ENCODE results near the gene AKR1B15. TPM values are rescaled to one million over a fixed set of nuclear protein-coding genes. Genes with fewer than 3 reads are reported as not detected.

Gene AKR1B15
- total and polyA plus RNA-seq, 9 of the 15 experiments (the other 6 are each of a cell fraction or from before 2014, with no cell fraction given), result not detected

- TF ChIP-seq NR4A1 (CRISPR knock-in tag; IDR thresholded peaks at IDR 0.05), result no peak
- no peak for TF ChIP-seq NR4A1 (tag; IDR thresholded peaks at IDR 0.05)
- no peak for TF ChIP-seq EWSR1 (IDR thresholded peaks at IDR 0.05; ENCODE audit: borderline replicate concordance, low read depth, partially characterized antibody)
- no peak for TF ChIP-seq MBD1 (CRISPR knock-in tag; IDR thresholded peaks at IDR 0.05)
- TF ChIP-seq POLR2G (IDR thresholded peaks at IDR 0.05; ENCODE audit: low read depth, low read length), result no peak
- TF ChIP-seq ETV1 (tag; conservative IDR thresholded peaks at IDR 0.05; ENCODE audit: low read depth), result 0 out of 2 replicates have a peak, but pooled peaks have one; percentile 19
- TF ChIP-seq ZNF146 (CRISPR knock-in tag; IDR thresholded peaks at IDR 0.05; ENCODE audit: unreplicated experiment), result no peak
- TF ChIP-seq TCF7 (IDR thresholded peaks at IDR 0.05; ENCODE audit: borderline replicate concordance), result no peak
- no peak for TF ChIP-seq SRSF7 (optimal IDR thresholded peaks at IDR 0.05; ENCODE audit: low read depth, low read length)
- no peak for TF ChIP-seq ZSCAN32 (CRISPR knock-in tag; IDR thresholded peaks at IDR 0.05)
- TF ChIP-seq NFIC (IDR thresholded peaks at IDR 0.05), result peak; percentile 93
- no peak for TF ChIP-seq SP2 (IDR thresholded peaks at IDR 0.05; ENCODE audit: extremely low read depth, low read depth, low read length, poor library complexity, severe bottlenecking)
- peak; percentile 99 for TF ChIP-seq HDAC2 (IDR thresholded peaks at IDR 0.05)
- no peak for TF ChIP-seq THRAP3 (IDR thresholded peaks at IDR 0.05; ENCODE audit: borderline replicate concordance)
- TF ChIP-seq ZBTB8A (IDR thresholded peaks at IDR 0.05; ENCODE audit: partially characterized antibody), result no peak
- TF ChIP-seq ZNF354B (CRISPR knock-in tag; IDR thresholded peaks at IDR 0.05), result no peak
- TF ChIP-seq HINFP (tag; conservative IDR thresholded peaks at IDR 0.05; ENCODE audit: low read depth), result no peak
- TF ChIP-seq TFE3 (CRISPR knock-in tag; IDR thresholded peaks at IDR 0.05), result no peak
- TF ChIP-seq PKNOX1 (IDR thresholded peaks at IDR 0.05), result peak; percentile 56
- TF ChIP-seq ZNF780A (CRISPR knock-in tag; IDR thresholded peaks at IDR 0.05), result no peak
- TF ChIP-seq FOXJ3 (CRISPR knock-in tag; IDR thresholded peaks at IDR 0.05), result no peak
These were observed 44.9 kb downstream of the AKR1B15 start (continued) for GRCh38 chr7:134593530-134594392.

All from K562 (cell line).